Measurements from ENCODE around the gene ABTB2.

The ABTB2 gene

GRCh38 chr11:34284811-34285481 lies 72.9 kb downstream of the ABTB2 start:
- DNase-seq (ENCODE audit: low read depth) = no peak

- no peak for DNase-seq (ENCODE audit: low read depth)
These were observed 73.7 kb downstream of the ABTB2 start for GRCh38 chr11:34284156-34284555.

- no peak for DNase-seq (ENCODE audit: low read depth)
These were observed 76.6 kb downstream of the ABTB2 start for GRCh38 chr11:34280945-34281872.

DNA sequence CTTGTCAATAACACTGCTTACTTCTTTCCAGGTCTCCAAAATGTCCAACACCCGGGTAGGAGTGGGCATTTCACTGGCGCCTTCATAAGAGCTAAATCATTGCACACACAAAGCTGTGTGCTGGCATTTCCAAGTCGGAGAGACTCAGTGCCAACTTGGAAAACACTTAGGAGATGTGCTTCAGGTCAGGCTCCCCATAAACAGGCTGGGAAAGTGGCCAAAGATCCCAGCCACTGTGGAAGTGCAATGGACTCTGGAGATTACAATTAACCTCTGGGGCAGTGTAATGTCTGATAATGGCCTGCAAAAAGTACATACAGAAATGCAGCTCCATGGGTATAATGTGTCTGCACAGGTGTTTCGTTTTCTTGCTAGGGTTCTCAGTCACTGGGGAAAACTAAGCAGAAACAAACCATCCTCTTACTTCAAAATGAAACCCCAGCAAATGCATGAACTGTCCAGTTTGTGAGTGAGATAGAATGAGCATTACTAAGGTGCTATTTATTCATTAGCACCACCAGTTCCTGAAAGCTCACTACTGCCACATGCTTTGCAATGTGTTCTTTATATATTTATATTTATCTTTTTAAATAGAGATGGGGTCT lies 79.0 kb downstream of the ABTB2 start:
- no peak for DNase-seq (ENCODE audit: low read depth)

GRCh38 chr11:34278175-34278574 lies 79.6 kb downstream of the ABTB2 start:
- no peak for DNase-seq (ENCODE audit: low read depth)

DNA sequence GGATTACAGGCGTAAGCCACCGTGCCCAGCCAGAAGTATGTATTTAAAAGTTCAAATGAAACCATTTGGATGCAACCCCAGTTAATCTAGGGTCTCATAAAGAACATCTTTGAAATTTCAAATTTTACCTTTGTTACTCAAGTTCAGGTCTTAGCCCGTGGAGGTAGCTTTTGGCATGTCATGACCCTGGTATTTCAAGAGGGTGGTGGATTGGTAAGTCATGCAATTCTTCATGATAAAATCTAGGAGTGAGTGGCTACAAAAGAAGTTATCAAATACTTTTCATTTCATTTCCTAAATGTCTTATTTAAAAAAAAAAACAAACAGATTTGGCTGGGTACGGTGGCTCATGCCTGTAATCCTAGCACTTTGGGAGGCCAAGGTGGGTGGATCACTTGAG lies 80.6 kb downstream of the ABTB2 start:
- DNase-seq (ENCODE audit: low read depth) = no peak

DNA sequence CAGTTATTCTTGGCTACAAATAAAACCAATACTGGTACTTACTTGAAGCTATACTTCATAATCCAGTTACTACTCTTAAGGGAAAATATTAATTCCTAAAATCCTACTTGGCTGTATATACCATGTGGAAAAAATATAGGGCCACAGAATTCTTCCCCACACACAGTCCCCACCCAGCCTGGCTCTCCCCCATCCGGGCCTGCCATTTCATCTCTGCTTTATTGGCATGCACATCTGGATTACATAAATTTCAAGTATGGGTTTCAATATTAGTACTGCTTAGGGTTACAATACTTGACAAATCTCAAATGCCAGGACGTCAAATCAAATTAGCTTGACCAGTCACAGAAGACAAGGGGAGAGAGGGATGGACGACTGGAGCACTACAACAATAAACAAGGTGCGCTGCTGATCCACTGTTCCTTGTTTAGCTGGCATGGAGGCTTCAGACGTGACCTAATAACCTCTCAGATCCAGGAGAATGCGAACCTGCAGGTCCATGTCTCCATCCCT lies 81.4 kb downstream of the ABTB2 start:
- DNase-seq (ENCODE audit: low read depth) = no peak

DNA sequence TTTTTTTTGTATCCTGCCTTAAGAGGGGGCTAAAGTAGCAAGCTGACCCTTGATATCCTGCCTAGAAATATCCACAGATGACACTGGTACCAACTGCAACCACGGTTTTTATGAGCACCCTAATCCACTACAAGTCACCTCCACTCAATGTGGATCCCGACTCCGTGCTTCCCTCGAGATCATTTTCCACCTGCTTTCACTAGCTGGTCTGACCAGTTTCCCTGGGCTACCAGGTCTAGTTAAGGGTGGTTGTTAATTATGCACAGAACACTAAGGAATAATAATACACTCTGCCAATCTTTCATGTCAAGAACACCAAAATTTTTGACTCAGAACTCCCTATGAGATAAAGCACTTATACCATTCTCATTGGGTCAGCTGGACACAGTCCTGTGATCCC lies 82.3 kb downstream of the ABTB2 start:
- DNase-seq (ENCODE audit: low read depth) = no peak

DNA sequence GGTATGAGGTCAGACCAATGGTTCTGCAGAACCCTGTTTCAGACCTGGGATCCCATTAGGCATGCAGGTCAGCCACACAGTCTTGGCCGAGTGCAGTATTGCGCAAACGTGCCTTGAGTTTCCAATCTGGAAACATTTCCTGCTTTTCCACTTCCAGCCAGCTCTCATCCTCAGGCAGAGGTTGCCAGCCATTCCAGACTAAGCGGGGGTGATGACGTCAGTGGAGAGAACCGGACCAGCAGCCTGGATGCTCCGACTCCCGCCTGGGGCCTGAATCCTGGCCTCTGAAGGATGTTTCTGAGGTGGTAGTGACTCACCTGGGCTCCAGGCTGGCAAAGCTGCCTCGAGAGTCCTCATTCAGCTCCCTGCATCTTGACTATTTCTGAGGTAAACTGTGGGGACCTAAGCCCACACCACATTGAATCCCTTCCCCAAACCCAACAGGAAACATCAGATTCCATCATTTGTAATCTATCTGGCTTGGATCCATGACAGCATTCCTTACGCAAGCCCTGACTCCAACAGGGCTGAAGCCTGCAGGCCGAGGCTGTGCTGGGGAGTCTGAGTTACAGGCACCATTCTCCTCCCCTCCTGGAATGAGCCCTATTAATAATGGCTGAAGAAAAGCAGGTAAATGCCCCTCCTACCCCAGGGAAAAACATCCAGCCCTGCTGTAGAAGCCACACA lies 83.0 kb downstream of the ABTB2 start:
- no peak for DNase-seq (ENCODE audit: low read depth)

DNA sequence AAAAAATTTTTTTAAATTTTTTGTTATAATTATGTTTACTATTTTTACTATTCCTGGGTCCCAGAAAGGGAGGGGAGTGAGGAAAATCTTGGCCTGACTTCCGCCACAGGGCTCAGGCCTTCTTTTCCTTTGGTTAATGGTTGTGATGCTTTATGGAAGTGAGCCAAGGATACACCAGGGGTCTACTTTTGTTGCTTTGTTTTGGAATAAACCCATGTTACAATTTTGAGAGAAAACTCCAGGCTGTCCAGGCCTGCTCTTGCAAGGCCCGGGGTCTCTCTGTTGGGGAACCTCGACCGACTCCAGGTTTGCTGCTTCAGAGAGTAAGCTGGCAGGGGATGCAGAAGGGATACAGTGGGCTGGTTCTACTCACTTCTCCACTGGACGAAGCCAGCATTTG lies 84.7 kb downstream of the ABTB2 start:
- no peak for DNase-seq (ENCODE audit: low read depth)

- no peak for DNase-seq (ENCODE audit: low read depth)
These were observed 86.1 kb downstream of the ABTB2 start for GRCh38 chr11:34271727-34272126.

- no peak for DNase-seq (ENCODE audit: low read depth)
These were observed 87.1 kb downstream of the ABTB2 start for GRCh38 chr11:34270711-34271110.

GRCh38 chr11:34269694-34270245 lies 88.0 kb downstream of the ABTB2 start:
- no peak for DNase-seq (ENCODE audit: low read depth)

- DNase-seq (ENCODE audit: low read depth) = no peak
These were observed 88.8 kb downstream of the ABTB2 start for GRCh38 chr11:34268906-34269430.

- DNase-seq (ENCODE audit: low read depth) = no peak
These were observed 90.4 kb downstream of the ABTB2 start for GRCh38 chr11:34267417-34267816.

DNA sequence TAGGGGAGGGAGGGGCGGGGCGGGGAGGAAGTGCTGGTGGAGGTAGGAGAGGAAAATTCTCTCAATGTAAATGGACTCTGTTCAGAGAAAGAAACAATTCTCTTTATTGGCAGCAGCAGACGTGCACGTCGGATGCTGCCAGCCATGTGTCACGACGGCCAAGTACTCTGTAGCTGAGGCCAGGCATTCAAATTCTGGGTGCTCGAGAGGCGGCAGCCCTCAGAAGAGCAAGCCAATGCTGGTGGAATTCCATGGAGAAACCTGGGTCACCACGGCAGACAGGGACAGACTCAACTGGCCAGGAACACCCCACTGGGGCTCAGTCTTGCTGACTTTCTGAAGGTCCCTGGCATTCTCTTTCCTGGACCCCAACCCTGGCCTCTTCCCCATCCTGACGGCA lies 90.8 kb downstream of the ABTB2 start:
- no peak for DNase-seq (ENCODE audit: low read depth)

DNA sequence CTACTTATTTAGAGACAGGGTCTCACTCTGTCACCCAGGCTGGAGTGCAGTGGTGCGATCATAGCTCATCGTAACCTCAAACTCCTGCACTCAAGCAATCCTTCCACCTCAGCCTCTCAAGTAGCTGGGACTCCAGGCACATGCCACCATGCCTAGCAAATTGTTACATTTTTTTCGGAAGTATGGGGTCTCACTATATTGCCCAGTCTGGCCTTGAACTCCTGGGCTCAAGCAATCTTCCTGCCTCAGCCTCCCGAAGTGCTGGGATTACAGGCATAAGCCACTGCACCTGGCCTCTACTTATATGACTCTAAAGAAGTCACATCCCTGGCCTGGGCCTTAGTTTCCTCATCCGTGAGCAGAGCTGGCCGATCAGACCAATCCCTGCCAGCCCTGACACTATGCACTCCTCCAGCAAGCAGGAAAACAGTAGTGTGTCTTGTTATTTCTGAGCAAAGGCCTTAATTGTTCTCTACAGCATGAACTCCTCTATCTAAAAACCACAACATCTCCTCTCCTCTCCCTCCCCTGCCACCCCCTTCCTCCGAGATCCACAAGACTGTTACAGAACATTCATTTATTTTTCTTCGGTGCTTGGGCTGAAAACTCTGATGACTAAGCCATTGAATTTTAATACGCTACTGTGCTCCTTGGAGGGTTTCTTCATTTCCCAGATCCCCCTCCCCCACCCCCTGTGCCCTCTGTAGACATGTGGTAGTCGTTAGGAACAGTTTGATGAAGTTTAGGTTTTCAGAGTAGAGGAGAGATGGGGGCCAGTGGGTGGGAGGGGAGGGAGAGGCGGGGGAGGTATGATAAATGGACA lies 91.5 kb downstream of the ABTB2 start:
- DNase-seq (ENCODE audit: low read depth) = no peak

DNA sequence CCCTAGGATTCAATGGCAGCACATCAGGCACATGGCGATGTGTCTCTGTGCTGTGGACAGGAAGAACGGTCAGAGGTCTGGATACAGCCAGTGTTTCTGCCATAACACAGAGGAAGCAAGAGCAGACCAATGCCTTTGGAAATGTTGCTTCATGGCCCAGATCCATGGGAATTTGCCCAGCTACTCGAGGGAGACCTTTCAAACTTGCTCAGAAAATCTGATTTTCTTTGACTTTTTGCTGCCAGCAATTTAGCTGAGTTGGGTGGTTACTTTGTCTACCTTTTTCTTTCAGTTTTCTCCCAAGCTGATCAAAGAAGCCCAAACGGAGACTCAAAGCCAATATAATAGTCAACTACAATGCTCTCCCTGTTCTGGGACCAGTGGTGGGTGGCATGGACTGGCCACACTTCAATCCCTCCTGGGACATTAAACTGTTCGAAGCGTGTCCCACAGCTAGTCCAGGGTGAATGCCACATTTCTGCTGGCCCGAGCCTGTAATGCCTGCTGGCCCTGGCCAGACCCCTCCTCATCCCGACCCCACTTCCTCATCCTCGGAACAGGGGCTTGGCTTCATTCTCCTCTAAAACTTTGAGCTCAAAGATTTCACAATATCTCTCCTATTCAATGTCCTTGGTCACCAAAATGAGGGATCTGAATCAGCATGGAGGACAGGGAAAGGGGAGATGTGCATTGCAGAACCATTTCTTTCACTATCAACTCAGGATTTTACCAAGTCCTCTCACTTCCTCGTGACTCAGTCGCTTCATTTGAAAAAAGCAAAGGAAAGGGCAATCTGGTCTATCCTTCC lies 93.3 kb downstream of the ABTB2 start:
- DNase-seq (ENCODE audit: low read depth) = no peak

DNA sequence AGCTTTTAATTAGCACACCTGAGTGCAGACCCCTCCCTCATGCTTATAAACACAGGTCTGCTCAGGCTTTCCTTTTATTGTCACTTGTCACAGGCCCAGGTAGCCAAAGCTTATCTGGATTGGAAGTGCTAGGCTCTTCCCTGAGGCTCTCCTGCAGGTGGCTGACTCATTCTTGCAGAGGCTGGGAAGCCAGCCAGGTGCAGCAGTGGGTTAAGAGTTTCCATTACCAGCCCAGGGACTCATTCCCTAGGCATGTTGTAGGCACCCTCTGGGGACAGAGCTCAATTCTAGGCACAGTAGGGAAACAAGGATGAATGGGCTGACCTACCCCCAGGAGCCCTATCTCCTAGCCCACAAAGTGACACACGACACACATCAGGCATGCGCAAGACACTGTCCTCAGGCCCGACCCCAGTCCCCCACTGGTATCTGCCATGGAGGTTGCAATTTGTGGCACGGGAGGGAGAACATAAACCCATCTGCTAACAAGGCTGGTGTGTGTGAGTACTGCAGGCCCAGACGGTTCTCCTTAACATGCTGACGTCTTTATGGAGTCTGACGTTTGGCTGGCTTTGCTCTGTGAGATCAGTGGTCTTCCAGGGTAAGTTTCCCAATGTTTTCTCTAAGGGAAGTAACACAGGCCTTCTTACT lies 94.2 kb downstream of the ABTB2 start:
- DNase-seq (ENCODE audit: low read depth) = no peak

Measured in T follicular helper cell (primary cell).